Mucosa of gallbladder (tissue), 1 donor: Measurements from ENCODE around the gene IL23R. TPM values are rescaled to one million over a fixed set of nuclear protein-coding genes. Genes with fewer than 3 reads are reported as not detected.

Experiments used
- DNase-seq: peaks from one replicate; pipeline ENCODE4 v3.0.0-alpha.2; 2020; ENCODE audit warnings: low spot score
- total RNA-seq: library from RNA; stranded (reverse); gene quantifications from one replicate; pipeline ENCODE4 v1.2.1, GENCODE V29; 2021
- donor health status: DM: no; HTN: no; CAD: no.

IL23R gene
- total RNA-seq, 1 donor from 2014 or later, result 0.32 TPM

DNA sequence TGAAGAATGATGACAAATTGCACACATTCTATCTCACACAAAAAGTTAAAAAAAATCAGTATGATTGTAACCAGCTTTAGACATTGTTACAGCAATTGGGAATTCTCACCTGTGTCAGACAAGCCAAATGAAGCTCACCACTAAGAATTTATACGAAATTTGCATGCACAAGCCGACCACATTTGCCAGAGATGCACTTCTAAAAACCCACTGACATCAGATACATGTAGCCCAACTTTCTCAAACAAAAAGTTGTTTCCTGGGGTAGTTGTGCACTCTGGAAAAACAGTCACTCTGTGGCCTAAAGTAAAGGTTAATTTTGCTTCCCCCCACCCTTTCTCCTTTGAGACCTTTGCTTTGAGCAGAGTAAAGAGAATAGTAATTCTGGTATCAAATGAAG is 73.5 kb downstream of the IL23R start:
- no peak for DNase-seq

DNA sequence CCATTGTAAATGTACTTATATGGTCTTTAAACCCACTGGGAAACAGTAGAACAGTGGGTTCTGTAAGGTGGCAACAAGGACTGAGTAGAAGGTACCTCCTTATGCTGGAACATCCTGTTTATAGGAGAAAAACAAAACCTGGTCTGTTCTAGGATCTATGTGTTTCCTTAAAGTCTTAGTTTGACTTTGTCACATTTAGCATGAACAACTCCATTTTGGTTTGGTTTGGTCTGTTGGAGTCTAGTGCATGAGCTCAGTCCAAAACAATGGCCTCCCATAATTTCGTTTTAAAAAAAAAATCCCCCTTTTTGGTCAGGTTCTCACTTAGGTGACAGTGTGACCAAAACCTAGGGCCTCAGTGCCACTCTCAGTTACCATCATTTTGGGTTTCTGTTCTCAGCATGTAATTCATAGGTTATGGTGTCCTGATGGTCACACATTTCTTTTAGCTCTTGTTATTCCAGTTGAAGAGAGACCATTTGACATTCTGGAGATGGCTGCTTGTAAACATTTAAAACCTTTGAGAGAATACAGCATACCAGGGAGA is 75.0 kb downstream of the IL23R start:
- DNase-seq, result no peak

DNA sequence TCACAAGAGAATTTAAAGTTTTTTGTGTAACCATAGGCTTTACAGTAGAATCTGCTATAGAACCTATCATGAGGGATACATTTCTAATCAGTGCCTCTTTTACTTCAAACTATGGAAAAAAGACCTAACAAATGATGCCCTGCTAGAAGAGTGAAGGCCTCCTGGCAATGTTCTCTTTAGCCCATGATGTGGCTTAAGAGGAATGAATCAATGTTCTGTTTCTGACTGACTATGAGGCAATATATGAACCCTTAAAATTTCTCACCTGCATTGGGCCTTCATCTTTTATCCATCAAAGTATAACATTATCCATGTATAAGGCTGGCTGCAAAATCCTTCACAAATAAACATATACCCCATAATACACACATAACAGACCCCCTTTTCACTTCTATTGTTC is 75.8 kb downstream of the IL23R start:
- DNase-seq, result no peak

DNA sequence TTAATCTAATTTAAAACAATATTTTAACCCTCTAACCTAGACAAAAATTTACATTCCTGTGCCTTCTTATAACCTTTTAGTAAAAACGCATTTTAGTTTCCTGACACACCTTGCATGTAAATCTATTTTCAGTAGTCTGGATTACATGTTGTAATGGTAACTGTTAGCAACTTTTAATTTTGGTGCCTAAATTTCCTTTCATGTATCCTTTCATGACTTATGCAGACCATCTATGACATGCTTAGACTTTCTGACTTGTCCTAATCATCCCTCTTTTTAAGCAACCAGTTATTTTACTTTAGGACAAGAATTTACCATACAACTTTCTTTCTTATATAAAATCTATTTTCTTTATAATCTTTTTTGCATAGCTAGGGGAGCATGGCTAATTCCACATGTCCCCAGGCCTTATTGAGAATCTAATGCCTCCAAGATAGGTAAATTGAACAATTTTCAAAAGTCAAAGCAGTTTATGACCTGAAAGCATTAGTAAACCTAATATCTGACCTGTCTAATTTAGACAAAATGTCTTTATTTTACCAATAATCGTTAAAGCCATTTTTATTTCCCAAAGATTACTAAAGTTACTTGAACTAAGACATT is 83.9 kb downstream of the IL23R start:
- no peak for DNase-seq

DNA sequence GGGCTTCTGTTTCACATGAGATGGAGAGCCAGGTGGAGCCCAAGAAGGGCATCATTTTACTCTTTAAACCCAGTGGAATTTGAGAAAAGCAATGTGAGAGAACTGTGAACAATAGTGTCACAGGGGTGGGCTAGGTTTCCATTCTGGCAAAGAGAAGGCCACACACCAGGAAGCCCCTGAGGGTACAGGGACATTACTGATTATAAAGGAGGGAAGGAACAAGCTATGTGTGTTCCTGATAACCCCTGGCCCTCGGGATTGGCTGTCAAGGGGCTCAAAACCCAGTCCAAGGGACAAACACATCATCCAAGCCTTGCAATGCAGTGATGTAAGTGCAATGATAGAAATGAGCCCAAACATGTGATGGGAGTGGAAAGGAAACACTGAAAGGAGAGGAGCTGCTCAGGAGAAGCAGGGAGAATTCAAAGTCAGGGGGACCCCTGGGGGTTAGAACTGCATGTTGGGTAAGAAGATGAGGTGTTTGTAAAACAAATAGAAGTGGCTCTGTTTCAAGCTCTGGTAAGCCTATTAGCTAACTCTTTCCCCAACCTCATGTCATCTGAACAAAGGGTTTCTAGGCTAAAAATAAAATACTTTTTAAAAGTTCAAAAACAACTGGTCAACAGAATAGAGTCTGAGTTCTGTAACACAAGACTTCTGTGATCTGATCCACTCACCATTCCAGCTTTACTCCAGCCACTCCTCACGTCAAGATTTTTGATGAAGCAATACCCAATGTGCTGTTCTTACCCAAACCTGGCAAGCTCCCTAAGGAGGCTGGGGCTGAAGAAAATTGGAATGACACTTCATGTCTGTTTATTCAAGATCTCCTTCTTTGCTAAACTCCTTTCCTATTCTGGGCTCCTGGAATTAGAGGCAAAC is 90.3 kb downstream of the IL23R start:
- DNase-seq, result no peak

DNA sequence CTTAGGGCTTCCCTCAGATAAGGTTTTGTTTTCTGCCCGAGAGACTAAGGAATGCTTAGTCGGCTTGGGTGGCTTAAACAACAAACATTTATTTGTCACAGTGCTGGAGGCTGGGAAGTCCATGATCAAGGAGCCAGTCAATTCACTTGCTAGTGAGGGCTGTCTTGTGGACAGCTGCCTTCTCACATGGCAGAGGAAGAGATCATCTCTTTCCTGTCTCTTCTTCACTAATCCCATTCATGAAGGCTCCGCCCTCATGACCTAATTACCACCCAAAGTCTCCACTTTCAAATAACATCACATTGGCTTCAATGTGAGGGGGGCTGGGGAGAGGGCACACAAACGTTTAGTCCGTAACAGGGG is 90.9 kb downstream of the IL23R start:
- no peak for DNase-seq

DNA sequence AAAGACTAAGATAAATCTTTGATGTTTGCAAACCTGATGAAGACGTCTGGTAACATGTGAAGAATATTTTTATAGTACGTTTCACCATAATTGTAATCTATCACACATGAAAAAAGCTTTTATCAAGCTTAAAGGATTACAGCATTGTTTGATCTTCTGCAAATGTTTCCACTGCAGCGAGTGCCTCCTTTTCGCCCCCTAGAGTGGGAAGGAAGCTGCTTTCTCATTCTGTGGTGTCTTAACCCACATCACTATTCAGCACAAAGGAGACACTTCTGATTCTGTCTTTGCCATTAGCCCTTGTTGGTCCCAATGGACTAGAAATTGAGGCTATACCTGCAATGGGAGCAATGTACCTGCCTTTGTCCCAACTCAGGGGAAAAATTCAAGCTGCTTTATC is 95.4 kb downstream of the IL23R start:
- no peak for DNase-seq

DNA sequence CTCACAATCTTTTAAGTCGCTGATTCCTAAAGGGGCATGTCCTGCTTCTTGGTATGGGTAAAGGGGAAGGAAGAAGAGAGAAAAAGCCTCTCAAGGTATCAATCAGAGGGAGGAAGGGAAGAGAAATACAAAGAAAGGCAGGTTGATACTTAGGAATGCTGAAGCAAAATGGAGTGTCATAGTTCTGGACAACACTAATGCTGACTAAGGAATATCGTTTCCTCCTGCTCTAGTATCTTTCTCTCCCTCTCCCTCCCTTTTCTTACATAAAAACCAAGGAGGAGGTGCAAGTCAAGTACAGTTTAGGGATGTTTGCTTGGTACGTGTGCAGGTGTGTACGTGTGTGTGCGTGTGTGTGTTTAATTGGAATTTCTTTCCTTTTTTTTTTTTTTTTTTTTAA is 96.5 kb downstream of the IL23R start:
- no peak for DNase-seq

DNA sequence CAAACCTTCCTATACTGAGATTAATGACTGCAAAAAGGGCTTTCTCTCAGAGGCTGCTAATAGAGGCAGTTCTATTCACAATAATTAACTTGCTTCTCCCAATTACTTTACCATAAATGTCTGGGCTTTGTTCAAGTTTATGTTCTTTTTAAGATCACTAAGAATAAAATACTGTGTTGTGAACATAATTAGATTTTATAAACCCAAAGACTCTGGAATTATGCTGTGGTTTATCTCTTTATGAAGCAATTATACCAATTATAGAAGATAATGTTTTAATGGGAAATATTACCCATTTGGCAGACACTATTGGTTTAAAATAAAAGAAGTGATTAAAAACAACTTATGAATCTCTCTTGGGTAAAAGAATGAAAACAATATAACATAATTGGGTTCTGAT is 97.9 kb downstream of the IL23R start:
- no peak for DNase-seq

DNA sequence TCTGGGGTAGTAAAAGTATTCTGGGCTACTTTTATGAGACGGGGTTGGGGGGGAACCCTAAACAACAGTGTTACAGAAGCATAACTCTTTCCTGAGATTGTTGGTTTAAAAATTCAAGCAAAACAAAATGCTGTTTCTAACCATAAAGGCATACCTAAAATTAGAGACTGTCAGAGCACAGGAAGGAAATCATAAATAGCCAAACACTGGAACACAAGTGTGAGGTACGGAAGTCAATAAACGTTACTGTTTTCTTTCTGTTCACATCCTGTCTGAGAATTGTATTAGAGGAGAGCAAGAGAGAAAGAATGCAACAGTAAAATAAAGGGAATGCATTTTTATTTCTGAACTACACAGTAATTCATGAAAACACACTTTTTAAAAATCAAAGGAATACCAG is 98.6 kb downstream of the IL23R start:
- no peak for DNase-seq

DNA sequence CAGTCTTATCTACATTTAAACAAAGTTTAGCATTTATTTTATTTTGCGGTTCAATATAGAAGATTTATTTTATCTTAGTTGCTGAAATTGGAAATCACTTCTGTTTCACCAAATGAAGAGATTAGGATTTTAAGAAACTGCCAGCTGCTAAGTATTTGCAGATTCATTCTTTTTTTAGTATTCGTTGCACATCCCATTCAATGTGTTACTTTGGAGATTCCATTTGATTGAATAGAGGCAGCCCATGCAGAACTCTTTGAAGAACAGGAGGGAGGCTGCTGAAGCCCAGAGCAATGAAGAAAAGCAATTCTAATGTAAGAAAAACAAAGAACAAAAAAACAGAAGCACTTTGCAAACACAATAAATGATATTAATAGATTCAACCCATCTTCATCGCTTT is 102.8 kb downstream of the IL23R start:
- DNase-seq, result no peak

DNA sequence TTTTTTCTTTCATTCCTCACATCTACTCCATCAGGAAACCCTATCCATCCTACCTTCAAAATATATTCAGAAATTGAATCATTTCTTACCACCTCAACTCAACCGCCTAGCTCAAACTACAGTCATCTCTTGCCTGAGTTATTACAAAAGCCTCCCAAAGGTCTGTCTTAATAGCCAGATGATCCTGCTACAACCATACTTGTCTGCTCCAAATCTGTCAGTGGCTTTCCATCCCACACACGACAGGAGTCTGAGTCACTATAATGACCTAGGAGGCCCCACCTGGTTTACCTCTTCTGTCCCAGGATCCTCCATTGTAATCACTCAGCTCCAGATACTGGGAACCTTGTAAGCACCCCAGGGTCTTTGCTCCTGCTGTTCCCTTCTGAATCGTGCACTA is 104.3 kb downstream of the IL23R start:
- no peak for DNase-seq

DNA sequence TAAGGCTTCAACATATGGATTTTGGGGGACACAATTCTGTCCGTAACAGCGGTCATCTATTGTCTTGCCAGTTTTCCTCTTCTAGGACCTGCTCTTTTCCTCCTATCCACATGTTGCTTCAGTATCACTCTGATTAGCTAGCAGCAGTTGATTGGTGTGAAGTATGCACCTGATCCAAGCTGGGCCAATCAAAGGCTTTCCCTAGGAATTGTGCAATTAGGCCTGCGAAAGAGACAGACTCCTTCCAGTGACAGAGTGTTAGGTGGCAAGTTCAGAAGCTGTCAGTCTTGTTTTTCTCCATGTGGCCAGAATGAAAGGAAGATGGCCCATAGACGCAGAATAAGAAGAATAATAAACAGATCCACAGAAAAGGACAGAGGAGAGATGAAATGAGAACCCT is 107.3 kb downstream of the IL23R start:
- no peak for DNase-seq

DNA sequence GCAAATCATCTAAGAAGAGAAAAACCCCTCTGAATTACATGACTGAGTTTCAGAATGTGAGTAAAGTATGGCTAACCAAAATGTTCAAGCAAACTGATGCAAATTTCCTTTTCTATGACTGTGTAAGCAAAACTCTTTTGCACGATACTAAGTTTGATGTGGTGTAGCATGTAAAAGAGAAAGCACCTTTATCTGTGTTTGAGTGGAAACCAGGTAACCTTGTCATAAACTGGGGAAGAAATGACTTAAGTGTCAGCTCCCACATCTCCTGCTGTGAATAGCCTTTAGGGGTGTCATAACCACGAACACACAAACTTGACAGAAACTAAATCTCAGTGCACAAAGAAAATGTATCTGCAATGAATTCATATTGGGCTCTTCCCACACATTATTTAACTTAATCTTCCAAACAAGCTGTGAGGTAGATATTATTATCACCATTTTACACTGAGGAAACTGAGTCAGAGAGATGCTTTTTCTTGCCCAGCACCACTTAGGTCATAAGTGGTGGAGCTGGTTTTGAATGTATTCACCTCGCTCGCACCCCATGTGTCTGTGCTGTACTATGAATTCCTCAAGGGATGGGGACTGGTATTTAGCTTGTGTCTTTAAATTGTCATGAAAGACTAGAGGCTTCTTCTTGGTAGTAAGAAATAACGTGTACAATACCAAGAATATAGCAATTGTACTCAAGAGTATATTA is 108.5 kb downstream of the IL23R start:
- no peak for DNase-seq

DNA sequence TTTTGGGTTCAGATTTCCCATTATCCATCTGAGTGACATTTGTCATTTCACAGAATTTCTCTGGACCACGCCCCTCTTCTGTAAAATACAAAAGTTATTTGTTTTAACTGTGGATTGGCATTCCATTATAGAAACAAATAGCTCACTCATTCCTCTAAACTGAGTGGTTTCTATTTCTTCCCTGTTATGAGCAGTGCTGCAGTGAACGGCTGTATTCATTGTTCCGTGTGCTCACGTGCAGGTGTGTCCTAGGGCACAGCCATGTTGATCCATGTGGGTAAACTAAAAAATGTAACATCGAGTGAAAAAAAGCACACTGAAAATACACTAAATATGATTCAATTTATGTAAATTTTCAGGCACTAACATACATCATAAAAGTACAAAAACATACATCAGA is 114.4 kb downstream of the IL23R start:
- no peak for DNase-seq

DNA sequence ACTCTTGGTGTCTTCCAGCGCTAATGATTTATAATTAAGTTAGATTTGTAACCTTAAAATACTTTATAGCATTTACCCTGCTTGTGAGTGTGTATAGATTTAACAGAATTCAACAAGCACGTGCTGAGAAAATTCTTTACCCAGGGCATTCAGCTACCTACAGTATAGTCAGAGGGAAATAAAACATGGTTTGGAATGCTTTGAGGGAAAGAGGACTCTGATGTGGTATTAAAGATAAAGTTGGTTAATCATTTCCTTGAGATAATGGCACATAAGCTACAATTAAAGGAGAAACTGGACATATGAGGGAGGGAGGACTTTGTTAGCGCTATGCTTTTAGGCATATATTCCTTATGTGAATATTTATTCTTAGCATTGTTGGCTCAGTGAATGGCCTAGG is 115.0 kb downstream of the IL23R start:
- DNase-seq, result no peak

DNA sequence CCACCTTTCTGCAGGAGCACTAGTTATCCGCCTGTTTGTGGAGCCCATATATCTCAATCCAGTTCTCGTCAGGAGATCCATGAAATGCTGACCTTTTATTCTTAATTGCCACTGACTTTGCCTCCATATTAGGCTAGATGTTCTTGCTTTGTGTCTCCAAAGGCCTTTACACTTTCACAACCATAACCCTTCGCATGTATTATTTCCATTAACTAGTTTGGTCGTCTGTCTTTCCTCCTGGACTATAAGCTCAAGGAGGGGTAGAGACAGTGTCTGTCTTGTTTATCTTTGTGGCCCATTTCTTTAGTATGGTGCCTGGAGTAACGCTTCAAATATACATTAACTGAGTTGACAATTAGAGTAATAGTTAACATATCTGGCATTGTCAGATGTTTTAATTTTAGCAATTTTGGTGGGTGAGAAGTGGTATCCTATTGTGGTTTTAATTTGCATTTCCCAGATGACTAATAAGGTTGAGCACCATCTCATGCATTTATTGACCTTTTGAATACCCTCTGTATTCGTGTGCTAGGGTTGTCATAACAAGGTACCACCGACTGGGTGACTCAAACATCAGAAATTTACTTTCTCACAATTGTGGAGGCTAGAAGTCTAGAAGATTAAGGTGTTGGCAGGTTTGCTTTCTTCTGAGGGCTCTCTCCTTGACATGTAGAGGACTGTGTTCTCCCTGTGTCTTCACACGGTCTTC is 119.7 kb downstream of the IL23R start:
- no peak for DNase-seq

DNA sequence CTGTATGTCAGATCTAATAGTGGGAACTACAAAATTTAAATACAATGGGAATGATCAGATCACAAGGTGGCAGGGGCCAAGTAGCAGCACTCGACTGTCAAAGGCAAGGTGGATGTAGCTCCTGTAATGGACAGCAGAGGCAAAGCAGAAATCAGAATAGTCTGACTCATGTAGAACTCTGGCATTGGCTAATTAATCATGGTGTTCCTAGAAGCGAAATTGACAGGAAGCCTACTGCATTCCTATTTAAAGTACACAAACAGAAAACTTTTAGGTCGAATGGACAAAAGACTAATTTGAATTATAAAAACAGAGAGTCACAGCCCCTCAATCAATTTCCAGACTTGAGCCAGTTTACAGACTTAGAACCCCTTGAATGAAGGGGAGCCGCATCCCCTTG is 124.0 kb downstream of the IL23R start:
- no peak for DNase-seq

DNA sequence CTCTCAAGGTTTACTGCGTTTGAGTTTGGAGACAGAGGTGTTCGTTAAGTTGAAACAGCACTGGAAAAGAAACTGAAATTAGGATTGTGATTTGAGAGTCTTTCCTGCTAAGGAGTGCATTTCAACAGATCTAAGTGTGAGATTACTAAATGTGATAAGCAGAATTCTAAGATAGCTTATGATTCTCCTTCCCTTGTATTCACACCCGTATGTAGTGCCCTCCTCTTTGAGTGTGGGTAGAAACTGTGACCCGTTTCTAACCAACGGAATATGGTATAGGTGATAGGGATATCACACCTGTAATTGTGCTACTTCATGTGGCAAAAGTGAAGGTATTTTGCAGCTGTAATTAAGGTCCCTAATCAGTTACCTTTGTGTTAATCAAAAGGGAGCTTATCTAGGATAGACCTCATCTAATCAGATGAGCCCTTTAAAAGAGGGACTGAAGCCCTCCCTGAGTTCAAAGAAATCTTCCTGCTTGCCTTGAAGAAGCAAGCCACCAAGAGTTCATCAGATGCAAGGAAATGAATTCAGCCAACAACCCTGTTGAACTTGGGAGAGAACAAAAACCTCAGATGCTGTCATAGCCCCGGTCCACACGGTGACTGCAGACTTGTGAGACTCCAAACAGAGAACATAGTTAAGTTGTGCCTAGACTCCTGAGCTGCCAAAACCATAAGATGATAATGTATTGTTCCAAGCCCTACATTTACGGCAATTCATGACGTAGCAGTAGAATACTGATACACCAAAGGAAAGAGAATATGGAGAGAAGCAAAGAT is 128.8 kb downstream of the IL23R start:
- no peak for DNase-seq

DNA sequence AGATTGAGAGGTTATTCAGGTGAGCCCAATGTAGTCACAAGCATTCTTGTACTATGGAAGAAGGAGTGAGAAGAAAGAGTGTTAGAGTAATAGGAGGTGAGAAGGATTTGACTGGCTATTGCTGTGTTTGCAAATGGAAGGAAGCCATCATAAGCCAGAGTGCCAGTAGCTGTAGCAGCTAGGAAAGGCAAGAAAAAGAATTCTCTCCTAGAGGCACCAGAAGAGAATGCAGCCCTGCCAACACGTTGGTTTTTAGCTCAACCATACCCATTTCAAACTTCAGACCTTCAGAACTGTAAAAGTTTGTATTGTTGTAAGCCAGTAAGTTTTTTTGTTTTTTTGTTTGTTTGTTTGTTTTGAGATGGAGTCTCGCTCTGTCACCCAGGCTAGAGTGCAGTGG is 132.5 kb downstream of the IL23R start:
- DNase-seq, result no peak

DNA sequence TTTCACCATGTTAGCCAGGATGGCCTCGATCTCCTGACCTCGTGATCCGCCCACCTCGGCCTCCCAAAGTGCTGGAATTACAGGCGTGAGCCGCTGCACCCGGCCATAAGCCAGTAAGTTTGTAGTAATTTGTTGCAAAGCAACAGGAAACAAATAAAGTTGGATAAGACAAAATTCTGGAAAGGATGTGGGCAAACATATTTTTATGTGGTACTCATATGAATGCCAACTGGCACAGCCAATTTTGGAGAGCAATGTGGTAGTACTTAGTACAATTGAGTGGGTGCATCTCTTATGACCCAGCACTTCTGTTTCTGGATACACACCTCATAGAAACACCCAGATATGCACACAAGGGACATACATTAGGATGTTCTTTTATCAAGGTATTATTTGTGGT is 133.0 kb downstream of the IL23R start:
- no peak for DNase-seq
